Kidney (tissue), 14 donors: ENCODE data around the gene UMPS. TPM values are rescaled to one million over a fixed set of nuclear protein-coding genes. Genes with fewer than 3 reads are reported as not detected.

ENCODE experiments used
- DNase-seq, 5 donors: peaks; one replicate each; pipeline ENCODE4 v3.0.0-alpha.2; 2013 to 2020
- FAIRE-seq: peaks from 2 replicates; lab custom pipeline; 2012; peaks lifted over from hg19 to GRCh38; lab: Jason Lieb, UNC
- H3K27ac ChIP-seq, 2 donors: one replicate each; pipeline ENCODE4 v1.7.0; 2013; ENCODE audit warnings: low read depth in 2 of 2, low read length in 2 of 2, inconsistent platforms in 1 of 2
- H3K27me3 ChIP-seq: one replicate; pipeline ENCODE4 v1.7.1; 2013; ENCODE audit warnings: low read length, inconsistent platforms; ENCODE audit not compliant: control insufficient read depth, insufficient read depth
- H3K36me3 ChIP-seq, 3 donors: one replicate each; pipeline versions ENCODE4 v1.7.0 to v1.7.1; 2013; ENCODE audit warnings: low read length in 3 of 3, control low read depth in 1 of 3, inconsistent platforms in 1 of 3; ENCODE audit not compliant: insufficient read depth in 3 of 3, control insufficient read depth in 2 of 3
- H3K4me1 ChIP-seq, 3 donors: one replicate each; pipeline versions ENCODE4 v1.7.0 to v1.7.1; 2013; ENCODE audit warnings: low read length in 3 of 3, inconsistent platforms in 1 of 3, low read depth in 1 of 3; ENCODE audit not compliant: control insufficient read depth in 2 of 3, insufficient read depth in 2 of 3
- H3K4me3 ChIP-seq, 3 donors: one replicate each; pipeline versions ENCODE4 v1.7.0 to v1.8.1; 2013; ENCODE audit warnings: low read length in 3 of 3, control low read depth in 1 of 3, inconsistent platforms in 1 of 3
- H3K9ac ChIP-seq, 3 donors: one replicate each; pipeline versions ENCODE4 v1.7.0 to v1.7.1; 2013; ENCODE audit warnings: low read length in 3 of 3, control low read depth in 1 of 3, inconsistent platforms in 1 of 3
- H3K9me3 ChIP-seq, 3 donors: one replicate each; pipeline versions ENCODE4 v1.7.0 to v1.7.1; 2013; ENCODE audit warnings: low read length in 3 of 3, control low read depth in 1 of 3, inconsistent platforms in 1 of 3; ENCODE audit not compliant: control insufficient read depth in 2 of 3, insufficient read depth in 1 of 3
- intact Hi-C: fragments of 100-400 bp; cut with DNase I; formaldehyde crosslinking; loops from one replicate; pipeline ENCODE4 v1.11.1; 2022
- polyA plus RNA-seq: library from polyadenylated mRNA; stranded (reverse); fragments of 350-450 nt; fragmentation: Illumina TruSeq; extraction: RNeasy Lipid Tissue Mini Kit (QIAGEN cat#74804); gene quantifications from one replicate; pipeline ENCODE4 v1.2.3, GENCODE V29; 2014; ENCODE audit warnings: low read depth, low replicate concordance; ENCODE audit not compliant: insufficient read depth
- total RNA-seq: library from RNA; stranded (reverse); fragmentation: NEBNext Ultra II Directional; extraction: Animal tissue kit (Norgen Biotek cat#: 25700); gene quantifications from one replicate; pipeline ENCODE4 v1.2.1, GENCODE V29; 2021
- TF ChIP-seq, protein P1 (sequence below): IDR thresholded peaks from 3 replicates; pipeline ENCODE4 v1.5.1; 2012; ENCODE audit warnings: mild to moderate bottlenecking, moderate library complexity, borderline replicate concordance; ENCODE audit not compliant: insufficient read depth; ENCODE audit errors: extremely low read depth
- donor health status: control.
- donor health status: control.
- donor health status: control.
- donor health status: control.
- donor health status: control.
- donor health status: DM: yes; HTN: yes; CAD: no.
- donor health status: Normal renal cell carcinoma (clear cell type).

Gene UMPS
- total and polyA plus RNA-seq, 2 donors from 2014 or later: 24.7 to 25.7 TPM

DNA sequence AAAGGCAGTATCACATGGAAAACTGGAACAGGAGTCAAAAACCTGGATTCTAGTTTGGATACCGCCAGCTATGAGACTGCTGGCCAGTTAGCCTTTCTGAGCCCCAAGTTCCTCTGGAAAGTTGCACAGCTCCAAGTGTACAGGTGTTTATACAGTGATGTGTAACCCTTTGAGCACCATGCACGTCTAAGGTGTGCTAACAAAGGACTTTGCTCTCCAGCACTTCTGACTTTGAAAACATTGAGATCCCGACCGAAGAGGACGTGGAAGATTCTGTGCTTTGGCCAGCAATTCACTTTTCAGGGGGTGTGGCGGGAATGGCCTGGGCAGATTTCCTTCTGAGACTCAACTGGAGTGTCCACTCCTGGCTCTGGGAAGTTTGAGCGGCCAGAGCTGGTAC lies 45.8 kb upstream of the UMPS start:
- no peak for DNase-seq
- Histone ChIP-seq H3K4me3 (no peak overlapping the region), H3K9me3 (no peaks in the 10 kb centered on the region), H3K9ac (no peak overlapping the region), H3K36me3 (no peaks in the 10 kb centered on the region), H3K4me1 (no peaks in the 10 kb centered on the region), H3K27me3 (no peaks in the 10 kb centered on the region), H3K27ac (no peak overlapping the region)
- FAIRE-seq: no peak
- TF ChIP-seq, protein P1, sequence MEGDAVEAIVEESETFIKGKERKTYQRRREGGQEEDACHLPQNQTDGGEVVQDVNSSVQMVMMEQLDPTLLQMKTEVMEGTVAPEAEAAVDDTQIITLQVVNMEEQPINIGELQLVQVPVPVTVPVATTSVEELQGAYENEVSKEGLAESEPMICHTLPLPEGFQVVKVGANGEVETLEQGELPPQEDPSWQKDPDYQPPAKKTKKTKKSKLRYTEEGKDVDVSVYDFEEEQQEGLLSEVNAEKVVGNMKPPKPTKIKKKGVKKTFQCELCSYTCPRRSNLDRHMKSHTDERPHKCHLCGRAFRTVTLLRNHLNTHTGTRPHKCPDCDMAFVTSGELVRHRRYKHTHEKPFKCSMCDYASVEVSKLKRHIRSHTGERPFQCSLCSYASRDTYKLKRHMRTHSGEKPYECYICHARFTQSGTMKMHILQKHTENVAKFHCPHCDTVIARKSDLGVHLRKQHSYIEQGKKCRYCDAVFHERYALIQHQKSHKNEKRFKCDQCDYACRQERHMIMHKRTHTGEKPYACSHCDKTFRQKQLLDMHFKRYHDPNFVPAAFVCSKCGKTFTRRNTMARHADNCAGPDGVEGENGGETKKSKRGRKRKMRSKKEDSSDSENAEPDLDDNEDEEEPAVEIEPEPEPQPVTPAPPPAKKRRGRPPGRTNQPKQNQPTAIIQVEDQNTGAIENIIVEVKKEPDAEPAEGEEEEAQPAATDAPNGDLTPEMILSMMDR: no peak
- intact Hi-C loops: loop anchor here (10.0 kb wide), 1 partner anchor 120 kb away; no protein-coding TSS in a partner anchor

DNA sequence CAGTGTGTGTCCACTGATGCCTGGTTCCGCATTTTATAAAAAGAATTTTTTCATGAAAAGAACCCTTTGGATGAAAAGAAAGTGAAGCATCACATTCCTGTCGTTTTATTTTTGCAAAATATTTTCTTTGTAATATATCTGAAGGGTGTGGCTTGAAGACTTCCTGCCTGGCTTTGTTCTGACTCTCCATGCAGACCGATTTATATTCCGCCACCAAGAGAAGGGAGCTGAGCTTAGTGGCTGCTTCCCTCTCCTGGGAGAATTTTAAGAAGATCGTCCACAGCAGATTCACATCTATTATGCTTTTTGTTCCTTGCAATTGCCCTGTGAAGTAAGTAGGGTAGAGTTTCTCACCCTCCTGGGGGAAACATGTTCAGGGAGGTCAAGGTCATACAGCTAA lies 45.2 kb upstream of the UMPS start:
- TF ChIP-seq, protein P1: no peak

DNA sequence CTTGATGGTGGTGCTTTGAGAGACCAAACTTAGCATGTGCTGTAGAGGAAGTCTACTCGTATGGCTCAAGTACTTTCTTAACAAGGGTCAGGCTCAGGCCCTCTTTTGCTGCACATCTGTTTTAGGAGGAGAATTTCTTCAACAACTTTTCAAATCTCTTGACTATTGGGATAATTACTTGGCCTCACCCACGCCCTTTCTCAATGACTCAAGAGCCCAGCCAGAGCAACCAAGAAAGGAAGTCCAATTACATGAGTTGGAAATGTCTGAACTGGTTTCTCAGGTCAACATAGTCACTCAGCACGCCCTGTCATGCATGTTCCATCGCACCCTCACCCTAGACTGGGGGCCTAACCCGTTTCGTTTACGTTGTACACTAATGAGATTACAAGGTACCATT lies 44.8 kb upstream of the UMPS start:
- Histone ChIP-seq H3K36me3 (no peaks in the 10 kb centered on the region), H3K9ac (no peak overlapping the region), H3K4me3 (no peak overlapping the region), H3K4me1 (no peaks in the 10 kb centered on the region), H3K27ac (no peak overlapping the region), H3K9me3 (no peaks in the 10 kb centered on the region), H3K27me3 (no peaks in the 10 kb centered on the region)
- TF ChIP-seq, protein P1: no peak
- DNase-seq: no peak
- intact Hi-C loops: loop anchor here (10.0 kb wide), 1 partner anchor 121 kb away; no protein-coding TSS in a partner anchor
- no peak for FAIRE-seq

More for the DNA sequence above, 45.2 kb upstream of the UMPS start:
- H3K4me1 ChIP-seq: no peaks in the 10 kb centered on the region
- FAIRE-seq (no peak), DNase-seq (peak in 1 of 5 donors; percentile 6)
- no peak overlapping the region for H3K9ac ChIP-seq
- no peaks in the 10 kb centered on the region for H3K27me3 ChIP-seq
- H3K4me3 ChIP-seq: no peak overlapping the region
- no peaks in the 10 kb centered on the region for H3K36me3 ChIP-seq
- H3K9me3 ChIP-seq: no peaks in the 10 kb centered on the region
- intact Hi-C loops: loop anchor here (10.0 kb wide), 1 partner anchor 120 kb away; no protein-coding TSS in a partner anchor
- no peak overlapping the region for H3K27ac ChIP-seq
